Right ventricle myocardium inferior (tissue), 1 donor: ENCODE data around the gene GRK5. TPM values are rescaled to one million over a fixed set of nuclear protein-coding genes. Genes with fewer than 3 reads are reported as not detected.
"Not testable (repeated sequence)": the region's sequence is repeated elsewhere in the genome, so short reads cannot be mapped to it uniquely, and the experiment has no call there.

Experiments used
- ATAC-seq: fragments of 200-7000 bp; cut with Tn5 transposase; one replicate; pipeline ENCODE4 v1.9.1; 2020; ENCODE audit warnings: mild to moderate bottlenecking, moderate library complexity
- DNase-seq: peaks from one replicate; pipeline ENCODE4 v3.0.0; 2021; ENCODE audit errors: missing footprints
- intact Hi-C: fragments of 100-400 bp; cut with DNase I; formaldehyde crosslinking; loops from one replicate; pipeline ENCODE4 v1.11.0; 2022
- total RNA-seq: library from RNA; stranded (reverse); fragmentation: NEBNext Ultra II Directional; extraction: Animal tissue kit (Norgen Biotek cat#: 25700); gene quantifications from one replicate; pipeline ENCODE4 v1.2.1, GENCODE V29; 2021
- donor health status: DM: no; HTN: yes; CAD: no; lungs with severe emphysema.

GRK5 gene
- total RNA-seq, 1 donor from 2014 or later, result 48.6 TPM

DNA sequence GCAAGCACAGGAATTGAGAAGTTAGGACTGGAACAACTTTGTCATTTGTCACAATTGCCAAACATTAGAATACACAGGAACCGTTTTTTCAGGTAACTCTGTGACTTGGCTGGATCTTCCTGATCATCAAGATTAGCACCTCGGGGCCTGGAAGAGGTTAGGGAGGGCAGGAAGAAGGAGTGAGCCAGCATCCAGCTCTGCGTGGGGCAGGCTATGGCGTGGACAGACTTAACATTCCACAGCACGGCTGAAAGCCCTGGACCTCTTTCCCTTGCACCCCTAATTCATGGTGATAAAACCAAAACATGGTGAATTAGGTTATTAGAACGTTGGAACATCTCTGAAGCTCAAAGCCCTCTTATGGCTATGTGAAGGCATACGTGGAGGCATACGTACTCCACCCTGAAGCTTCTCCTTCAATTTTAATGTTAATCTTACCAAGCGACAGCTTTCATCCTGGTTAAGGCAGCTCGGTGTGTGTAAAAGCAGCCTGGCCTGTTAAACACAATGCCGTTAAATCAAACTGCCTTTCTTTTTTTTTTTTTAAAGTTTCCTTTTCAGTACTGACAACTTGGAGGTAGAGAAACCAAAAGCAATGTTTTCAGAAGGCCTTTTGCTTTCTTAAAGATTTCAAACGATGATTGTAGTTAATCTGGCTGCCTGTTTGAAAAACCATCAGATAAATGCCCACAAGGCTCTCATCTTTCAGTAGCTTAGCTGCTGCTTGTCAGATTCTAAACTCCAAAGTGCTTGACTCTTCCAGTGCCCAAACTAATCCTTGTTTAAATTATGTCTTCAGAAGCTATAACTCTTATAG lies 4.5 kb downstream of the GRK5 start:
- DNase-seq, result no peak
- intact Hi-C loops, result no loop called here
- no peak for ATAC-seq

- ATAC-seq (no peak), DNase-seq (no peak)
- intact Hi-C loops, result no loop called here
Measured at GRCh38 chr10:119215371-119215770, 8.0 kb downstream of the GRK5 start.

DNA sequence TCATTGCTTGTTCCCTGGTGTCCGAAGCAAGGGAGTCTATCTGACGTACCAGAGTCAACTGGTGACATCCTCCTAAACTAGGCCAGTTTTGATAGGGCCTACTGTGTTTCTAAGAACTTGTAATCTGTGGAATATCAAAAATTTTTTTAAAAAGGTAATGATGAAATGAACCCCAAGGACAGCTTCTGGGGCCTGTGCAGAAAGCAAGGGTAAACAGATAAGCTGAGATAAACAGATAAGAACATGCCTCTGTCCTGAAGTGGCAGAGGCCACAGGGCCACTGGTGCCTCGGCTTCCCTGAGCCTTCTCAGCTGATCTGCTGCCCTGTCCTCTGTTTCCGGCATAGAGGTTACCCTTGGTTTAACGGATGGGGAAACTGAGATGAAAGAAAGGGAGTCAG lies 8.8 kb downstream of the GRK5 start:
- ATAC-seq, result no peak
- intact Hi-C loops, result no loop called here
- no peak for DNase-seq

- intact Hi-C loops, result no loop called here
- ATAC-seq, result peak; percentile 2
- no peak for DNase-seq
Measured at GRCh38 chr10:119217401-119217800, 10.0 kb downstream of the GRK5 start.

DNA sequence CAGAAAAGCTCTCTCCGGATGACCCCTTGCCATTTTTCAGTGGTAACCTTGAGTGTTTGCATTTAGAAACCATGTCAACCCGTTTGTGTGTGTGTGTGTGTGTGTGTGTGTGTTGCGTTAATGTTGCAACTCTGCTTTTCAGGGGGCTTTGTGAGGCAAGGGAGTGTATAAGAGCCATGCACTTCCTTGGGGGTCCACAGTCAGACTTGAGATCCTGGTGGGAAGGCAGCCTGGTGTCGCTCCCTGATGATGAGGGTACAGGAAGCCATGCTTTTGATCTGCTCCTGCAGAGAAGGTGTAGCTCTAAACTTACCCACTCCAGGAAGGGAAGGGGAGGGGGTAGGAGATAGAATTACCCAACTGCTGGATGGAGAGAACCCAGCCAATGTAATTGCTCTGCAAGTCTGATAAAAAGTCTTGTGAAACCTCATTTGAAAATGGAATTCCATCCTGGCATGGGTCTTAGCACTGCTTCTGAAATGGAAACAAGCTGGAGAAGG lies 10.7 kb downstream of the GRK5 start:
- intact Hi-C loops, result no loop called here
- ATAC-seq (peak; percentile 76), DNase-seq (no peak)

GRCh38 chr10:119219871-119220270 lies 12.5 kb downstream of the GRK5 start:
- intact Hi-C loops, result no loop called here
- ATAC-seq (no peak), DNase-seq (no peak)

GRCh38 chr10:119221201-119221600 lies 13.8 kb downstream of the GRK5 start:
- DNase-seq (no peak), ATAC-seq (peak; percentile 36)
- intact Hi-C loops, result no loop called here

GRCh38 chr10:119221666-119222065 lies 14.3 kb downstream of the GRK5 start:
- ATAC-seq (no peak), DNase-seq (no peak)
- intact Hi-C loops, result no loop called here

DNA sequence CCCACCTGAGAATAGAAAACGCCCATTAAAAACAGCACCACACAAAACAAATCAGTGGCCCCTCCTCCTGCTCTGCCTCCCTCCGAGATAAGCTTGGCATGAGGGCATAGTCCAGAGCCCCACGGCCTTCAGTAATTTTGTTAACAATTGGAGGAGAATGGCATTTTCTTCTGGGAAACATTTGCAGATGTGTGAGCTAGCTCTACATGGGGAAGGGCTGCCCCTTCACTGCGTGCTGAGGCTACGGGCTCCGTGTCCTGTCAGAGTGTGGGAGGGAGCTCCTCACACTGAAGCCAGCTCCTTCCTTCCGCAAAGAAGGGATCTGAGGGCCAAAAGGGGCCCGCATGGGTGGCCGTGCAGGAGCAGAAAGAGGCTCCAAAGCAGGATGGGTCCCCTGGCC lies 15.2 kb downstream of the GRK5 start:
- ATAC-seq, result peak; percentile 35
- no peak for DNase-seq
- intact Hi-C loops, result no loop called here

DNA sequence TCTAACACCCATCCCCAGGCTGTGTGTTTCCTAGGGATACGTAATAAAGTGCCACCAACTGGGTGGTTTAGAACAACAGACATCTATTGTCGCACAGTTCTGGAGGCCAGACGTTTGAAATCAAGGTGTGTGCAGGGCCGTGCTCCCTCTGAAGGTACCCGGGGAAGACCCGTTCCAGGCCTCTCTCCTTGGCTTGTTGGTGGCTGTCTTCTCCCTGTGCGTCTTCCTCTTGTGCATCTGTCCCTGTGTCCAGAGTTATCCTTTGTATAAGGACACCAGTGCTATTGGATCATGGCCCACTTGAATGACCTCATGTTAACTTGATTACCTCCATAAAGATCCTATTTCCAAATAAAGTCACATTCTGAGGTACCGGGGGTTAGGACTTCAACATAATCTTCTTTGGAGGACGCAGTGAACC lies 15.6 kb downstream of the GRK5 start:
- peak; percentile 3 for ATAC-seq

GRCh38 chr10:119225083-119225658 lies 17.8 kb downstream of the GRK5 start:
- DNase-seq, result no peak
- no peak for ATAC-seq
- intact Hi-C loops, result no loop called here

More for the DNA sequence above, 15.6 kb downstream of the GRK5 start:
- no peak for DNase-seq
- intact Hi-C loops, result no loop called here

GRCh38 chr10:119227825-119228224 lies 20.5 kb downstream of the GRK5 start:
- intact Hi-C loops, result no loop called here

DNA sequence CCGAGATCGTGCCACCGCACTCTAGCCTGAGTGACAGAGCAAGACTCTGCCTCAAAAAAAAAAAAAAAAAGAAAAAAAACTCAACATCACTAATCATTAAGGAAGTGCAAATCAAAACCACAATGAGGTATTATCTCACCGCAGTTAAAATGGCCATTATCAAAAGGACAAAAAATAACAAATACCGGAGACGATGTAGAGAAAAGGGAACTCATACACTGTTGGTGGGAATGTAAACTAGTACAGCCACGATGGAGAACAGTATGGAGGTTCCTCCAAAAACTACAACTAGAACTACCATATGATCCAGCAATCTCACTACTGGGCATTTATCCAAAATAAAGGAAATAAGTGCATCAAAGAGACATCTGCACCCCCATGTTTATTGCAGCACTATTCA lies 24.3 kb downstream of the GRK5 start:
- ATAC-seq (no peak), DNase-seq (no peak)
- intact Hi-C loops, result no loop called here

More at GRCh38 chr10:119227825-119228224, 20.5 kb downstream of the GRK5 start:
- ATAC-seq (no peak), DNase-seq (no peak)

GRCh38 chr10:119232439-119232838 lies 25.1 kb downstream of the GRK5 start:
- ATAC-seq, intact Hi-C loops, DNase-seq: not testable (repeated sequence)

DNA sequence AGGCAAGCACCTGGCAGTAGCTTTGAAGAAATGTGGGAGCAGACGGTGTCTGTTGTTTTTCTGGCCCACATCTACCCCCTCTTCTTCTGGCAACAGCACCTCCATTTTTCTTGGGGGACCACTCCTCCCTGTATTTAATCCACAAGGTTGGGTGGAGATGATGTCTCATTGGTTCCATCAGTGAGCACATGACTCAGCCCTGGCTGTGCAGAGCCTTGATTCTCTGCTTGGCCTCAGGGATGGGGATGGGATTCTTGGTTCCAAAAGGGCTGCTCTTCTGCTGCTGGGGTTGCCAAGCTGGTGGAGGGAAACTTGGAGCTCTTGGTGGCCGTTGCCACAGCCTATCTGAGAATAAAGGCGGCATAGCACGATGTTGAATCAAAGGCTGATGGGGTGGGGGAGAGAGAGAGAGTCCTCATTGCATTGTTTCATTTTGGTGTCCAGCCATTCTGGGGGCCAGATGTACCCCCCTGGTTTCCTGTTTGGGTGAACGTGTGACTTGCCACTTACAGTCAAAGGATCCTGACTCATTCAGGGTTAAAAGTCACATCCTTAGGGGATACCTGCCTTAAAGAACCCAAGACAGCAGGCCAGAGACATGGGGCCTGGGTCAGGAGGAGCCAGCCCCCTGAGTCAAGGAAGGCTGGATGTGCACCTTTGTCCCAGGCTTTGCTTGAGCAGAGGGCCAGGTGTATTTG lies 25.9 kb downstream of the GRK5 start:
- no peak for ATAC-seq
- no peak for DNase-seq
- intact Hi-C loops, result no loop called here

GRCh38 chr10:119233821-119234220 lies 26.4 kb downstream of the GRK5 start:
- intact Hi-C loops, result no loop called here
- ATAC-seq (no peak), DNase-seq (no peak)

DNA sequence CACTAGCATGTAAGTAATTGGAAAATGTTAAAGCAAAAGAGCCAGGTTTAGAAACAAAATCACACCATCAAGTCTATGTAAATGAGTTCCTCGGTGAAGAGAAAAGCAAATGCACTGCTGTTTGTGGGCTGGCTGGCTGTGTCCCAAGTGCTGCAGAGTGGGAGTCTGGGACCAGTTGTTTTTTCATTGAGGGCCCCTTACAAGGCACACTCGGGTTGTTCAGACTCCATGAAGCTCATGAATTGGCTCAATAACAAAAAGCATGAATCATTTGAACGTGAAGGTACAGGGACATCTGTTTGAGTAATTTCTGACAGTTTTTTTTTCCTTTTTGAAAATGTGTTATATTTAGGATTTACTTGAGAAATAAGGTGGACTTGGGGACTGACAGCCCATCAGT lies 28.0 kb downstream of the GRK5 start:
- DNase-seq, result peak; percentile 73
- intact Hi-C loops, result no loop called here
- ATAC-seq, result no peak

GRCh38 chr10:119237722-119238436 lies 30.5 kb downstream of the GRK5 start:
- intact Hi-C loops, result no loop called here
- ATAC-seq, result no peak

DNA sequence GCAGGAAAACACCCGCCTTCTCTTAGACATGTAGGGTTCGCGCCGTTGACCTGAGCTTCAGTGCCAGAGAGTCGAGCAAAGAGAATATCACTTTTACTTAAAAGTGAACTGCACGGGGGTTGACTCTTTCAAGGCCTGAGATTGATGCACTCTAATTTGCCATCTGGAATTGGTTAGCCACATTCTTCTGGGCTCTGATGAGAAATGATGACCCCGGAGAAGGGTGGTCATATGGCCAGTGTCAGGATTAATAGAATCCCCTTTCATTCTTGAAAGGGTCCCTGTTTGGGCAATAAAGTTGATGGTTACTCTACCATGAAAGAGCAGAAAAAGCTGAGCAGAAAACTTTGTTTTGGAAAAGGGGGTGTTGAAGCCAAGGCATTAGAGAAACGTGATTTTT lies 31.2 kb downstream of the GRK5 start:
- DNase-seq (no peak), ATAC-seq (no peak)
- intact Hi-C loops, result no loop called here

More at GRCh38 chr10:119237722-119238436, 30.5 kb downstream of the GRK5 start:
- no peak for DNase-seq
